ELR (cell line): ENCODE data around the gene CCDC38.
"Not testable (repeated sequence)": the region's sequence is repeated elsewhere in the genome, so short reads cannot be mapped to it uniquely, and the experiment has no call there.

Experiments used
- DNase-seq: peaks from one replicate; pipeline ENCODE4 v3.0.0-alpha.2; 2015; ENCODE audit warnings: low read depth

The CCDC38 gene

GRCh38 chr12:95882080-95882479, 60.3 kb downstream of the CCDC38 start:
- no peak for DNase-seq

- peak; percentile 28 for DNase-seq
Measured at GRCh38 chr12:95881331-95881955, 61.0 kb downstream of the CCDC38 start.

GRCh38 chr12:95880895-95881294, 61.5 kb downstream of the CCDC38 start:
- no peak for DNase-seq

GRCh38 chr12:95877622-95878021, 64.8 kb downstream of the CCDC38 start:
- DNase-seq, result peak; percentile 6

GRCh38 chr12:95874452-95874851, 68.0 kb downstream of the CCDC38 start:
- no peak for DNase-seq

GRCh38 chr12:95870897-95871296, 71.5 kb downstream of the CCDC38 start:
- no peak for DNase-seq

GRCh38 chr12:95863337-95863736, 79.1 kb downstream of the CCDC38 start:
- no peak for DNase-seq

GRCh38 chr12:95862038-95862437, 80.4 kb downstream of the CCDC38 start:
- no peak for DNase-seq

GRCh38 chr12:95859947-95860850, 82.2 kb downstream of the CCDC38 start:
- no peak for DNase-seq

- peak; percentile 65 for DNase-seq
Measured at GRCh38 chr12:95859344-95859816, 83.0 kb downstream of the CCDC38 start.

- DNase-seq, result peak; percentile 98
Measured at GRCh38 chr12:95858451-95859343, 83.7 kb downstream of the CCDC38 start, which contains the start of gene SNRPF. TSS of gene SNRPF (plus strand) at chr12:95858952. CDS start at chr12:95859074, 122 bp downstream.

- no peak for DNase-seq
Measured at GRCh38 chr12:95857799-95858198, 84.6 kb downstream of the CCDC38 start.

GRCh38 chr12:95857156-95857555, 85.3 kb downstream of the CCDC38 start:
- no peak for DNase-seq

- DNase-seq, result no peak
Measured at GRCh38 chr12:95852133-95852532, 90.3 kb downstream of the CCDC38 start.

GRCh38 chr12:95851606-95852005, 90.8 kb downstream of the CCDC38 start:
- DNase-seq, result no peak

GRCh38 chr12:95848575-95849388, 93.6 kb downstream of the CCDC38 start:
- DNase-seq, result peak; percentile 47

GRCh38 chr12:95842426-95842825, 100.0 kb downstream of the CCDC38 start:
- DNase-seq, result not testable (repeated sequence)

- peak; percentile 75 for DNase-seq
Measured at GRCh38 chr12:95838125-95838524, 104.3 kb downstream of the CCDC38 start.

GRCh38 chr12:95837240-95838038, 105.0 kb downstream of the CCDC38 start:
- no peak for DNase-seq

- DNase-seq, result peak; percentile 47
Measured at GRCh38 chr12:95836630-95837239, 105.7 kb downstream of the CCDC38 start.
